Measurements from ENCODE around the gene VEZT.

GRCh38 chr12:95269892-95270291, 52.3 kb downstream of the VEZT start:
- TF ChIP-seq CTCF (IDR thresholded peaks at IDR 0.05) (no peak), POLR2A (IDR thresholded peaks at IDR 0.05) (no peak)
